Right atrium auricular region (tissue), 2 donors: ENCODE measurements around the gene SMYD3. TPM values are rescaled to one million over a fixed set of nuclear protein-coding genes. Genes with fewer than 3 reads are reported as not detected.

Experiments used
- DNase-seq: peaks from one replicate; pipeline ENCODE4 v3.0.0-alpha.2; 2019; ENCODE audit warnings: low spot score
- H3K27ac ChIP-seq, 2 donors: fragments of 200-600 bp; sonication (generic); 1 replicate in 1 of 2; 2 replicates in 1 of 2; pipeline ENCODE4 v1.5.1; 2016 to 2019
- H3K27me3 ChIP-seq, 2 donors: fragments of 200-600 bp; sonication (generic); one replicate each; pipeline versions ENCODE4 v1.5.1 to v1.6.0; 2017 to 2019
- H3K36me3 ChIP-seq: fragments of 200-600 bp; sonication (generic); one replicate; pipeline ENCODE4 v1.5.1; 2016
- H3K4me1 ChIP-seq, 2 donors: fragments of 200-600 bp; sonication (generic); one replicate each; pipeline versions ENCODE4 v1.5.1 to v1.6.0; 2017 to 2019
- H3K4me3 ChIP-seq, 2 donors: fragments of 200-600 bp; sonication (generic); 1 replicate in 1 of 2; 2 replicates in 1 of 2; pipeline ENCODE4 v1.5.1; 2017 to 2019; ENCODE audit warnings: mild to moderate bottlenecking in 1 of 2, moderate library complexity in 1 of 2
- H3K9me3 ChIP-seq, 2 donors: fragments of 200-600 bp; sonication (generic); one replicate each; pipeline ENCODE4 v1.5.1; 2019
- CTCF ChIP-seq, 2 donors: fragments of 200-600 bp; sonication (generic); IDR thresholded peaks; one replicate each; pipeline ENCODE4 v1.5.1; 2019; ENCODE audit warnings: antibody characterized with exemption in 2 of 2
- total RNA-seq, 2 donors: library from RNA; depleted of rRNA; stranded (reverse); fragments of >200 nt; gene quantifications; one replicate each; pipeline ENCODE4 v1.1.0, GENCODE V29; 2016

The SMYD3 gene
- total RNA-seq, 2 donors from 2014 or later: 7.9 to 8.5 TPM

- no peak for TF ChIP-seq CTCF (IDR thresholded peaks at IDR 0.05)
- H3K36me3 ChIP-seq: no peaks in the 10 kb centered on the region
Observed at GRCh38 chr1:246300626-246301549, 206.2 kb downstream of the SMYD3 start.

GRCh38 chr1:246297279-246298265 is 209.5 kb downstream of the SMYD3 start:
- no peak for TF ChIP-seq CTCF (IDR thresholded peaks at IDR 0.05)

More at GRCh38 chr1:246300626-246301549, 206.2 kb downstream of the SMYD3 start:
- H3K27ac ChIP-seq: no peak overlapping the region
- no peaks in the 10 kb centered on the region for H3K4me1 ChIP-seq
- no peaks in the 10 kb centered on the region for H3K9me3 ChIP-seq
- H3K4me3 ChIP-seq: no peak overlapping the region
- no peak for DNase-seq
- no peaks in the 10 kb centered on the region for H3K27me3 ChIP-seq

GRCh38 chr1:246295968-246296367 is 211.1 kb downstream of the SMYD3 start:
- H3K4me1 ChIP-seq: no peaks in the 10 kb centered on the region
- no peak for TF ChIP-seq CTCF (IDR thresholded peaks at IDR 0.05)
- no peak for DNase-seq
- no peaks in the 10 kb centered on the region for H3K9me3 ChIP-seq
- no peak overlapping the region for H3K27ac ChIP-seq
- no peak overlapping the region for H3K4me3 ChIP-seq
- H3K36me3 ChIP-seq: no peaks in the 10 kb centered on the region
- H3K27me3 ChIP-seq: no peaks in the 10 kb centered on the region

More at GRCh38 chr1:246297279-246298265, 209.5 kb downstream of the SMYD3 start:
- H3K9me3 ChIP-seq: no peaks in the 10 kb centered on the region
- no peak overlapping the region for H3K4me3 ChIP-seq
- no peaks in the 10 kb centered on the region for H3K36me3 ChIP-seq
- DNase-seq: no peak
- H3K27me3 ChIP-seq: no peaks in the 10 kb centered on the region
- H3K4me1 ChIP-seq: no peaks in the 10 kb centered on the region
- H3K27ac ChIP-seq: no peak overlapping the region

- no peak for TF ChIP-seq CTCF (IDR thresholded peaks at IDR 0.05)
- Histone ChIP-seq H3K27ac (no peak overlapping the region), H3K9me3 (no peaks in the 10 kb centered on the region), H3K4me1 (no peaks in the 10 kb centered on the region), H3K27me3 (no peaks in the 10 kb centered on the region), H3K4me3 (no peak overlapping the region), H3K36me3 (no peaks in the 10 kb centered on the region)
- no peak for DNase-seq
Observed at GRCh38 chr1:246295340-246295739, 211.7 kb downstream of the SMYD3 start.

GRCh38 chr1:246294263-246294662 is 212.8 kb downstream of the SMYD3 start:
- Histone ChIP-seq H3K4me3 (no peak overlapping the region), H3K4me1 (no peaks in the 10 kb centered on the region), H3K36me3 (no peaks in the 10 kb centered on the region), H3K9me3 (no peaks in the 10 kb centered on the region), H3K27me3 (no peaks in the 10 kb centered on the region), H3K27ac (no peak overlapping the region)
- TF ChIP-seq CTCF (IDR thresholded peaks at IDR 0.05): no peak
- DNase-seq: no peak
